Forelimb muscle (tissue), 1 donor: ENCODE data around the gene CPSF4L. TPM values are rescaled to one million over a fixed set of nuclear protein-coding genes. Genes with fewer than 3 reads are reported as not detected.
"Not testable (repeated sequence)": the region's sequence is repeated elsewhere in the genome, so short reads cannot be mapped to it uniquely, and the experiment has no call there.

Experiments
- DNase-seq: peaks from one replicate; pipeline ENCODE4 v3.0.0-alpha.2; 2013; ENCODE audit warnings: low read depth
- polyA plus RNA-seq: library from polyadenylated mRNA; unstranded; fragments of 120-200 nt; gene quantifications from one replicate; pipeline ENCODE4 v1.2.1, GENCODE V29; 2013; ENCODE audit not compliant: insufficient read length

Gene CPSF4L
- polyA plus RNA-seq, 1 donor, result not detected

DNA sequence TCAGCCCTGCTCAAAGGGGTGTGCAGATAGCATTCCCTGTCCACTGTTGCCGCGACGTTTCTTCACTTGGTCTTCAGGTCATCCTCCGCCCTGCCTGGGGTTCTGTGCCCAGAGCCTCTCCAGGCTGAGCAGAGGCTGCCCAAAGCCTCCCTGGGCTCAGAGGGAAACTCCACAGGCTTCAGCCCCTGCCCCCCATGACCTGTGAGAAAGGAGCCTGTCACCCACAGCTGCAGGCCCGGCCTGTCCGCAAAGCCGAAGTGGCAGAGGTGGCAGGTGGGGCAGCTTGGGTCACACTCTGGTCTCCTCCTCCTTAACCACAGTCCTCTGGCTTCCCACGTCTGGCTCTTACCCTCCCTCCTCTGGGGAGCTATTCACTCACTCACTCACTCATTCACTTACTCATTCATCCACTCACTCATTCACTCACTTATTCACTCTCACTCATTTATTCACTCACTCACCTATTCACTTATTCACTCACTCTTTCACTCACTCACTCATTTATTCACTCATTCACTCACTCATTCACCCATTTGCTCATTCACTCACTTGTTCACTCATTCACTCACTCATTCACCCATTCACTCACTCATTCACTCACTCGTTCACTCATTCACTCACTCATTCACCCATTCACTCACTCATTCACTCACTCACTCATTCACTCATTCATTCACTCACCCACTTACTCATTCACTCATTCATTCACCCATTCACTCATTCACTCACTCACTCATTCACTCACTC lies 7.1 kb upstream of the CPSF4L start:
- DNase-seq, result no peak

- DNase-seq, result no peak
Measured at GRCh38 chr17:73267648-73268537, 6.2 kb upstream of the CPSF4L start.

DNA sequence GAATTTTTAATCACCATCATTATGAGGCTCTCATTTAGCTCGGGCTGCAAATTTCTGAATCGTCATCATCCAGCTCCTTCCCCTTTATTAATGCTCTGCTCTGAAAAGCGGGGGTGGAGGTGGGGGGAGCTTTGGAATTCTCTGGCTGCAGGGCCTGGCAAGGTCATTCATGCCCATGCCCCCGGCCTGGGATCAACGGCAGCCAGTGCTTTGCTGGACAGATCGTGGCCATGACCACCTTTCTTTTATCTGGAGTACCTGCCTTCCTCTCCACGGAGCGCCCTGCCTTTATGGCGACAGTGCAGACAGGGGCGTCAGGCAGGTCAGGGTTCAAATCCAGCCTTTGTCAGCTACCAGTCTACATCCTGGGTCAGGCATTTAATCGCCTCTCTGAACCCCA lies 5.1 kb upstream of the CPSF4L start:
- no peak for DNase-seq

DNA sequence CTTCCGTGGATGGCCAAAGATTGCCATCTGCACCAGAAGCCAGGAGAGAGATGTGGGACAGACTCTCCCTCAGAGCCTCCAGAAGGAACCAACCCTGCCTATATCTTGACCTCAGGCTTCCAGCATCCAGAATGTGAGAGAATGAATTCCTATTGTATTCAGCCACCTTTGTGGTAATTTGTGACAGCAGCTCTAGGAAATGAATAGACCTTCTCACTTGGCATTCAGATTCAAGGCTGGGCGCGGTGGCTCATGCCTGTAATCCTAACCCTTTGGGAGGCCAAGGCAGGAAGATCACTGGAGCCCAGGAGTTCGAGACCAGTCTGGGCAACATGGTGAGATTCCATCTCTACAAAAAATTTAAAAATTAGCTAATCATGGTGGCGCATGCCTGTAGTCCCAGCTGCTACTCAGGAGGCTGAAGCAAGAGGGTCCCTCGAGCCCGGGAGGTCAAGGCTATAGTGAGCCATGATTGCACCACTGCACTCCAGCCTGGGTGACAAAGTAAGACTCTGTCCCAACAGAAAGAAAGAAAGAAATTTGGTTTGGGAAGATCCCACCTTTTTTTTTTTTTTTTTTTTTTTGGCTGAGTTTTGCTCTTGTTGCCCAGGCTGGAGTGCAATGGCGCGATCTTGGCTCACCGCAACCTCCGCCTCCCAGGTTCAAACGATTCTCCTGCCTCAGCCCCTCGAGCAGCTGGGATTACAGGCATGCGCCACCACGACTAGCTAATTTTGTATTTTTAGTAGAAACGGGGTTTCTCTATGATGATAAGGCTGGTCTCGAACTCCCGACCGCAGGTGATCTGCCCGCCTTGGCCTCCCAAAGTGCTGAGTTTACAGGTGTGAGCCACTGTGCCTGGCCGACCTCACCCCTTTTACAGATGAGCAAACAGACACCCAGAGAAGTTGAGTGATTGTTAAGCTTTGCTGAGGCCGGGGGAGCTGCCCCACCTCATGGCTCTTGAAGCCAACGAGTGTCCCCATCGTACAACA lies 4.3 kb upstream of the CPSF4L start:
- DNase-seq, result no peak

- DNase-seq, result not testable (repeated sequence)
Measured at GRCh38 chr17:73264448-73264847, 2.8 kb upstream of the CPSF4L start.

- no peak for DNase-seq
Measured at GRCh38 chr17:73262676-73263642, 1.3 kb upstream of the CPSF4L start.

GRCh38 chr17:73261952-73262675 lies 434 bp upstream of the CPSF4L start:
- DNase-seq, result no peak

DNA sequence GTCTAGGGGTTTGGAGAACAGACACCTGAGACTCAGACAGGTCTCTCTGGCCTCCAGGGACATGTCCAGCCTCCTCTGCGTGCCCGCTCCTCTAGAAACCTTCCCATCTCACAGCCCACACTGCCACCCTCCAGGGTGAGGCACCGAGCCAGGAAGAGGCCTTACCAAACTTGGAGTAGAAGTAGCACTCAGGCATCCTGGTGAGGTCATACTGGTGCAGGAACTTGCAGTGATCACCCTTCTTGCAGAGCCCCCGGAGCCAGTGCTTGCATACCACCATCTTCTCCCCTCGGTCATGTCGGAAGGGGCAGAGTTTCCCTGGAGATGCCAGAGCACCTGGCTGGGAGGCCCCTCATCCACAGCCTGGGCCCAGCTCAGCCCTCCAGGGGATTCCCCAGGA lies 4.2 kb downstream of the CPSF4L start:
- DNase-seq, result no peak

DNA sequence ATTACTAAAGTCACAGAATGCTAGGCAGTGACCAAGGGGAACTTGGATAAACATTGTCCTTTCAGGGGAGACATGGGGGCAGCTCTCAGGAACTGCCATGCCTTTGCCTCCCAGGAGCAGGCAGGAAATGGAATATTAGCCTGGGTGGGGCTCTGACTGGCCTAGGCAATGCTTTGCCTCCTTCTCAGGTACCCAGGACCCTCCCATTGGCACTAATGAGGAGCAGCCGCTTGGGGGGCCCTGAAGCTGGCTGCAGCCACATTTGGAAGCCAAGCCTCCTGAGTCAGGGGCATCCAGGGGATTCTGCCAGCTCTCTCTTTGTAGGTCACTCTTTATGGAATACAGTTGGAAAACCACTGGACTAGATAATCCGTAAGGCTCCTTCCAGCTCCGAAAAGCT lies 5.5 kb downstream of the CPSF4L start:
- no peak for DNase-seq

DNA sequence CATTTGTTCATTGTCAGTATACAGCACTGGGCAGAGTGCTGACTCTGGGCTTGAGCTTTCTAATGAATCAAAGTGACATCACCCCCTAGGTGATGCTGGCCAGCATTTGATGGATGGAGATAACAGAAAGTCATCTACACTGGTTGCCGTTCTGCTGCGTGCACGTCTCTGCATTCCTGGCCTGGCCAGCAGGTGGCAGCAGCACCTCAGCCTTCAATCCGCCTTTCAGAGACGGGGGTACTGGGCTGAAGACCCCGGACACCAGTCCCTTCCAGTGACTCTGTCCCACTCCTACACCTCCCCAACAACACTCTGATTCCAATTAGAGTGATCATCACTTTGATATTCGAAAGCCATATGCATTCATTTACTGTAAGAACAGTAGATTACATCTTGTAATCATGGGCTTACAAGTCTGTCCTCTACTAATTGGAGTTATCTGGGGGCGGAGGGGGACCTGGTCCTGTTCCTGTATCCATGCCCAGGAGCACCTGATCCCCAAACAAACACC lies 6.0 kb downstream of the CPSF4L start:
- DNase-seq, result no peak

GRCh38 chr17:73251871-73252270 lies 9.8 kb downstream of the CPSF4L start:
- DNase-seq, result no peak

DNA sequence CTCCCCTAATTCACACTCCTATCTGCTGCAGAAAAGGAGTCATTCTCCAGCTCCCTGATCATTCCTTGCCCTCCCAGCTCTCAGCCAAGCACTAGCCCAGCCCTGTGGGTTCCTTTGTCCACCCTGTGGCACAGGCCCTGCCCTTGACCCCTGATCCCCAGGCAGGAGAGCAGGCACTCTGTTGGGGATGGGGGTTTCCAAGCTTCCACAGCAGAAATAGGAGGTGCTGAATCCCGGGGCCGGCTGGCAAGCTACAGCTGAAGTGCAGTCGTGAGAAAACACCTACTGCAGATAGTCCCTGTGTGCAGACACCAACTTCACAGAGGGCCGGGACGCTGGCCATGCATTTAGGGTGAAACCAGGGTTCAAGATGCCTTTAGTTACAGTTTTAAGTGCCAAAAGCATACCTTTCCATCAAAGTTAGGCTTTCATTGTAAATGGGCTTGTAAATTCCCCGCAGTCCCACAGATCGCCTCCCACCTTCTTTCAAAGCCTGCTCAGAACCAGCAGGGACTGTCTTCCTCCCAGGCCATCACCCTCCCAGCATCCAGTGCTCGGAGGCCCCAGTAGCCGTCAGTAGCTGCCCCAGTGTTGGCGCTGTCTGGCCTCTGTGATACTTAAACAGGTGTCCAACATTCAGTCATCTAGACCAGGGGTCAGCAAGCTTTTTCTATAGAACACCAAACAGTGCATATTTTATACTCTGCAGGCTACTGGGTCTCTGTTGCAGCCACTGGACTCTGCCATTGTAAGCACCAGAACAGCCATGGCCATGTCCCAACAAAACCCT lies 10.6 kb downstream of the CPSF4L start:
- no peak for DNase-seq

- no peak for DNase-seq
Measured at GRCh38 chr17:73249700-73250099, 12.0 kb downstream of the CPSF4L start.

- no peak for DNase-seq
Measured at GRCh38 chr17:73248532-73248931, 13.1 kb downstream of the CPSF4L start.

- DNase-seq, result no peak
Measured at GRCh38 chr17:73247726-73248125, 14.0 kb downstream of the CPSF4L start.

GRCh38 chr17:73240561-73240960 lies 21.1 kb downstream of the CPSF4L start:
- DNase-seq, result no peak

GRCh38 chr17:73237714-73238113 lies 24.0 kb downstream of the CPSF4L start:
- no peak for DNase-seq

GRCh38 chr17:73234736-73235135 lies 26.9 kb downstream of the CPSF4L start:
- DNase-seq, result no peak
